Measurements from ENCODE around the gene TOR1A.

GRCh38 chr9:129826759-129827158 lies 2.8 kb upstream of the TOR1A start:
- TF ChIP-seq CTCF (IDR thresholded peaks at IDR 0.05 in 4 of 5, conservative IDR thresholded peaks at IDR 0.05 in 1 of 5): no peak
- TF ChIP-seq POLR2A (IDR thresholded peaks at IDR 0.05): no peak

All from gastrocnemius medialis (tissue), 4 donors.